Breast epithelium (tissue), 4 donors: ENCODE results near the gene HSFY2. TPM values are rescaled to one million over a fixed set of nuclear protein-coding genes. Genes with fewer than 3 reads are reported as not detected.
"Not testable (repeated sequence)": the region's sequence is repeated elsewhere in the genome, so short reads cannot be mapped to it uniquely, and the experiment has no call there.

ENCODE experiments used
- DNase-seq, 2 donors: peaks; one replicate each; pipeline ENCODE4 v3.0.0-alpha.2; 2019; ENCODE audit warnings: low spot score in 2 of 2
- H3K27ac ChIP-seq, 2 donors: fragments of 200-600 bp; sonication (generic) in 1 of 2; one replicate each; pipeline ENCODE4 v1.5.1; 2016 to 2019; ENCODE audit warnings: mild to moderate bottlenecking in 1 of 2
- H3K27me3 ChIP-seq, 2 donors: fragments of 200-600 bp; sonication (generic) in 1 of 2; one replicate each; pipeline versions ENCODE4 v1.5.1 to v1.6.0; 2017 to 2019; ENCODE audit warnings: control low read depth in 1 of 2, mild to moderate bottlenecking in 1 of 2
- H3K36me3 ChIP-seq: fragments of 200-600 bp; one replicate; pipeline ENCODE4 v1.5.1; 2019
- H3K4me1 ChIP-seq, 2 donors: fragments of 200-600 bp; sonication (generic); one replicate each; pipeline ENCODE4 v1.5.1; 2016 to 2019; ENCODE audit warnings: control low read depth in 1 of 2
- H3K4me3 ChIP-seq, 3 donors: fragments of 200-600 bp; sonication (generic); 1 replicate in 2 of 3; 2 replicates in 1 of 3; pipeline ENCODE4 v1.5.1; 2016 to 2019; ENCODE audit warnings: mild to moderate bottlenecking in 3 of 3, moderate library complexity in 2 of 3
- H3K9me3 ChIP-seq, 2 donors: fragments of 200-600 bp; sonication (generic) in 1 of 2; one replicate each; pipeline ENCODE4 v1.5.1; 2016 to 2019; ENCODE audit warnings: control low read depth in 1 of 2
- intact Hi-C: fragments of 100-400 bp; cut with DNase I; formaldehyde crosslinking; loops from one replicate; pipeline ENCODE4 v1.15.1; 2023; ENCODE audit warnings: low total_unique reads
- total RNA-seq, 3 donors: library from RNA; depleted of rRNA; stranded (reverse); fragments of >200 nt; gene quantifications; one replicate each; pipeline ENCODE4 v1.1.0, GENCODE V29; 2016

HSFY2 gene
- not detected for total RNA-seq

- intact Hi-C loops, result not testable (repeated sequence)
These were observed at the start of gene HSFY2 for GRCh38 chrY:18773635-18774034. HSFY2 (minus strand) TSS chrY:18773735; CDS start chrY:18773618, 117 bp downstream.

GRCh38 chrY:18815751-18816150, 42.2 kb upstream of the HSFY2 start:
- not testable (repeated sequence) for DNase-seq

More at GRCh38 chrY:18773635-18774034, at the start of gene HSFY2:
- H3K4me3 ChIP-seq, H3K27ac ChIP-seq, DNase-seq, H3K4me1 ChIP-seq, H3K27me3 ChIP-seq, H3K36me3 ChIP-seq, H3K9me3 ChIP-seq: not testable (repeated sequence)

GRCh38 chrY:18788757-18789406, 15.3 kb upstream of the HSFY2 start:
- H3K27ac ChIP-seq, H3K4me1 ChIP-seq, H3K36me3 ChIP-seq, H3K27me3 ChIP-seq, H3K4me3 ChIP-seq, H3K9me3 ChIP-seq, intact Hi-C loops, DNase-seq: not testable (repeated sequence)

More at GRCh38 chrY:18815751-18816150, 42.2 kb upstream of the HSFY2 start:
- H3K4me1 ChIP-seq, H3K4me3 ChIP-seq, H3K9me3 ChIP-seq, intact Hi-C loops, H3K36me3 ChIP-seq, H3K27ac ChIP-seq, H3K27me3 ChIP-seq: not testable (repeated sequence)

- H3K27ac ChIP-seq, H3K36me3 ChIP-seq, H3K4me1 ChIP-seq, H3K4me3 ChIP-seq, H3K9me3 ChIP-seq, H3K27me3 ChIP-seq, DNase-seq, intact Hi-C loops: not testable (repeated sequence)
These were observed 19.5 kb downstream of the HSFY2 start for GRCh38 chrY:18754077-18754476.

- H3K9me3 ChIP-seq, H3K36me3 ChIP-seq, H3K27me3 ChIP-seq, DNase-seq, intact Hi-C loops, H3K27ac ChIP-seq, H3K4me1 ChIP-seq, H3K4me3 ChIP-seq: not testable (repeated sequence)
These were observed 20.3 kb downstream of the HSFY2 start for GRCh38 chrY:18753133-18753815.

GRCh38 chrY:18723714-18724113, 49.8 kb downstream of the HSFY2 start:
- H3K36me3 ChIP-seq, DNase-seq, H3K4me1 ChIP-seq, H3K27ac ChIP-seq, H3K27me3 ChIP-seq, H3K4me3 ChIP-seq, intact Hi-C loops, H3K9me3 ChIP-seq: not testable (repeated sequence)

Other genes starting within 250 kb of the HSFY2 start
- gene HSFY1, start 227.0 kb downstream of the HSFY2 start, total RNA-seq, result not detected